HG03354 (cell line): ENCODE results near the gene RDH13.
"Not testable (repeated sequence)": the region's sequence is repeated elsewhere in the genome, so short reads cannot be mapped to it uniquely, and the experiment has no call there.

Source experiments
- ATAC-seq: cut with Tn5 transposase; IDR thresholded peaks from one replicate; pipeline ENCODE4 v1.9.1; 2021; ENCODE audit warnings: mild to moderate bottlenecking; ENCODE audit not compliant: unreplicated experiment, poor library complexity, severe bottlenecking

RDH13 gene

GRCh38 chr19:55053735-55054134 lies 9.2 kb downstream of the RDH13 start:
- no peak for ATAC-seq

- no peak for ATAC-seq
Observed at GRCh38 chr19:55050749-55051532, 12.0 kb downstream of the RDH13 start.

- ATAC-seq: no peak
Observed at GRCh38 chr19:55048446-55048845, 14.5 kb downstream of the RDH13 start.

GRCh38 chr19:55047951-55048350 lies 15.0 kb downstream of the RDH13 start:
- ATAC-seq: no peak

- ATAC-seq: no peak
Observed at GRCh38 chr19:55046975-55047622, 15.8 kb downstream of the RDH13 start.

GRCh38 chr19:55044771-55045716 lies 17.9 kb downstream of the RDH13 start:
- ATAC-seq: no peak

- no peak for ATAC-seq
Observed at GRCh38 chr19:55044286-55044685, 18.7 kb downstream of the RDH13 start.

- ATAC-seq: no peak
Observed at GRCh38 chr19:55042688-55043087, 20.3 kb downstream of the RDH13 start.

GRCh38 chr19:55042344-55042678 lies 20.6 kb downstream of the RDH13 start:
- ATAC-seq: no peak

- no peak for ATAC-seq
Observed at GRCh38 chr19:55041627-55042343, 21.2 kb downstream of the RDH13 start.

GRCh38 chr19:55041244-55041626 lies 21.7 kb downstream of the RDH13 start:
- ATAC-seq: no peak

- not testable (repeated sequence) for ATAC-seq
Observed at GRCh38 chr19:55040654-55041053, 22.3 kb downstream of the RDH13 start.

- ATAC-seq: not testable (repeated sequence)
Observed at GRCh38 chr19:55037603-55038002, 25.3 kb downstream of the RDH13 start.

GRCh38 chr19:55036058-55036457 lies 26.9 kb downstream of the RDH13 start:
- no peak for ATAC-seq

- no peak for ATAC-seq
Observed at GRCh38 chr19:55034751-55035150, 28.2 kb downstream of the RDH13 start.

- not testable (repeated sequence) for ATAC-seq
Observed at GRCh38 chr19:55032976-55033643, 29.8 kb downstream of the RDH13 start.

GRCh38 chr19:55032170-55032800 lies 30.7 kb downstream of the RDH13 start:
- ATAC-seq: no peak

GRCh38 chr19:55031178-55031577 lies 31.8 kb downstream of the RDH13 start:
- no peak for ATAC-seq

GRCh38 chr19:55028757-55029156 lies 34.2 kb downstream of the RDH13 start:
- no peak for ATAC-seq
